GM18517 (cell line): ENCODE results near the gene PTPA.
"Not testable (repeated sequence)": the region's sequence is repeated elsewhere in the genome, so short reads cannot be mapped to it uniquely, and the experiment has no call there.

Source experiments
- ATAC-seq: cut with Tn5 transposase; IDR thresholded peaks from one replicate; pipeline ENCODE4 v1.9.1; 2021; ENCODE audit warnings: mild to moderate bottlenecking, moderate library complexity; ENCODE audit not compliant: unreplicated experiment

Gene PTPA

GRCh38 chr9:129175825-129176633 is 64.8 kb downstream of the PTPA start:
- no peak for ATAC-seq

DNA sequence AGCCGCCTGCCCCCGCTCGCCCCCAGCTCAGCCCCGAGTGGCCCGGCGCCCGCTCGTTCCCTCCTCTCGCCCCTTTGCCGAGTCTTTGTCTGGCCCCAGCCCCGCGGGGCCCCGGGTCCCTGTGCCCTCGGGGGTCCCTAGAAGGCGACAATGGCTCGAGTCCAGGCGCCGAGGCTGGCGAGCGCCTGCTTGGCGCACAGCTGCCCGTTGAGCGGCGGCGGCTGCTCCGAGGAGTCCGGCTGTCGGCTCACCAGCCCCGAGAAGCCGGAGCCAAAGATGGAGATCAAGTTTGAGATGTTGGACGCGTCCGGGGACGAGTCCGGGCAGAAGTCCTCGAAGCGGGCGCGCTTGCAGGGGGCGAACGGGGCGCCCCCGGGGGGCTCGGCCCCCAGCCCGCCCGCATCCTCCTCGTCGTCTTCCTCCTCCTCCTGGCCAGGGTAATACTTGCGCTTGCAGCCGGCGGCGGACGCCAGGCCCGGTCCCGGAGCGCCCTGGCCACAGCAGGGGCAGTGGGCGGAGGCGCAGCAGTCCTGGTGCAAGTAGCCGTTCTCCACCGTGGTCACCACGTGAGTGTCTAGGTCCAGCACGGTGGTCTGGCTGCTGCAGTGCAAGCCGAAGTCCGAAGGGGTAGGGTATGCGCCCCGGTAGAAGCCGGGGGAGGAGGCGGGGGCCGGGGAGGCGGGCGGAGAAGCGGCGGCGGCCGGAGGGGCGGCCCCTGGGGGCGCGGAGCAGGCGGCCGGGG is 65.7 kb downstream of the PTPA start:
- no peak for ATAC-seq

GRCh38 chr9:129177443-129177790 is 66.2 kb downstream of the PTPA start:
- ATAC-seq = peak; percentile 13

DNA sequence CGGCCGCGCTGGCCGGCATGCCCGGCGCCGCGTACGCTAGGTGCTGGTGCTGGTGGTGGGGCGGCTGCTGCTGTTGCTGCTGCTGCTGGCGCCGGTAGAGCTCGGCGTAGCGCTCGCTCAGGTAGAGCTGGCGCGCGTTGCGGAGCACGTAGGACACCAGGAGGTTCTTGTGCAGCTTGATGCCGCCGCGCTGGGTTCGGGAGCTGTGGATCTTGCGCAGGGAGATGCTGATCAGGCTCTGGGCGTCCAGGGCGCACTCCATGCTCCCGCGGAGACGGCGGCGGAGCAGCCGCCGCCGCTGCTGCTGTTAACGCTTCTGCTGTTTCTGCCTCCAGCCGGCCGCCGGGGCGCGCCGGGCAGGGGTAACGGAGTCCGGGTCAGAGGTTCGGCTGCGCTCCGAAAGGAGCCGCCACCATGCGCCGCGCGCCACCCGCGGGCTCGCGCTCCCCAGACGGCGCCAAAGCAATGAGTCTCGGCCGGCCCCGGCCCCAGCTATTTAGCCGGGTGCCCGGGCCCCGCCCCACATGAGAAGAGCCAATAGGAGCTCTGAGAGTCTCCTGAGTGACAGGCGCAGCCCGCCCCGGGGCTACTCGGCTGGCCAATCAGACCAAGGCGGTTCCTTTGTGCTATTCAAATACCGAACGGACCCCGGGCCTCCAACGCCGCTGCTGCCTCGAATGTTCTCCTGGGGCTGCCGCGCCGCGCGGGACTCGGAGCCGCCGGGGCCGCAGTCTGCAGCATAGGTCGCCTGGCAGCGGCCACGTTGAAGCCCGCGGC is 66.8 kb downstream of the PTPA start, which contains the start of gene IER5L:
Gene IER5L, minus strand, starts transcription at position 471 of the 777 bp plus-strand sequence. Its CDS starts 209 bp downstream, at position 262.
- peak; percentile 69 for ATAC-seq

GRCh38 chr9:129178568-129179382 is 67.6 kb downstream of the PTPA start:
- ATAC-seq = no peak

- no peak for ATAC-seq
These were observed 70.0 kb downstream of the PTPA start for GRCh38 chr9:129181246-129181645.

DNA sequence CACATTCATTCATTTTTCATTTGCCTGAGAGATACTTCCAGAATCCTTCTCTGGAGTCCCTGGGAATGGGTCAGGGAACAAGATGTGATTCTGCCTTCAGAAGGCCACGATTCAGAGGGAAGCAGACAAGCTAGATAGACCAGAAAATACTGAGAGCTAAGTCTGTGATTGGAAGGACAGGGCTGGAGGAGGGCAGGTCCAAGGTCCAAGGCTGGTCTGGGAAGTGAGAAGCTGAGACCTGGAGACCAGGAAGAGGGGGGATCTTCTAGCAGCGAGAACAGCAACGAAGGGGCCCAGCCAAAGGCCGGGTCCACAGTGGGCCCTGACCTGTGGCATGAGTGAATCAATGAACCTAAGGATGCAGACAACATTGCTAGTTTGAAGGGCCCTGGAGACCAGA is 70.9 kb downstream of the PTPA start:
- no peak for ATAC-seq

GRCh38 chr9:129182625-129183494 is 71.6 kb downstream of the PTPA start:
- no peak for ATAC-seq

DNA sequence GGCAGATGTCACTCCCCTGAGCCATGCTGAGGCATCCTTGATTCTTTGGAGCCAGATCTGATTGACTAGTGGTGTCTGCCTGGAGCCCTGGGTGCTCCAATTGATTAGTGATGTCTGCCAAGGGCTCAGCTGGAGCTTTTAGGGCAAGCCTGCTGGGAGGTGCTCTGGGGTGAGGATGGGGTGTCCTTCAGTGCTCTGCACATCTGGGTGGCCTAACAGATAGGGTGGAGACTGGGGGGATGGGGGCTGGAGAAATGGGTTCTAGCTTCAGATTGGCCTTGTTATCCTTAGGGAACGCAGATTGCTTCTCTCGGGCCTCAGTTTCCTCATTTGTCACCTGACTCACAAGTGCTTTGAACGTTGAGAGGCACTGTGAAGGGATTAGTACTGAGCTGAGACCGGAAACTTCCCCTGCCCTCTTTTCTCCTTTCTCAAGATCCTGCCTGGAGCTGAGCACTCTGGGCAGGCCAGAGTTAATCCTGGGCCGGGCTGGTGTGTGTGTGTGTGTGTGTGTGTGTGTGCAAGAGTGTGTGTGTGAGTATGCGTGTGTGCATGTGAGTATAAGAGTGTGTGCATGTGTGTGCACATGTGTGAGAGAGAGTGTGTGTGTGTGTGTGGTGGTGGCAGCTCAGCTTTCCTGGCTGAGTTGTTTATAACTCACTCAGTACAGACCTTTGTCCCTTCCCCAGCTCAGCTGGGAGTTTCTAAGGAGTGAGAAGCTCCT is 72.4 kb downstream of the PTPA start:
- ATAC-seq = no peak

GRCh38 chr9:129184219-129184524 is 73.0 kb downstream of the PTPA start:
- ATAC-seq = no peak

GRCh38 chr9:129184596-129185122 is 73.4 kb downstream of the PTPA start:
- ATAC-seq = no peak

DNA sequence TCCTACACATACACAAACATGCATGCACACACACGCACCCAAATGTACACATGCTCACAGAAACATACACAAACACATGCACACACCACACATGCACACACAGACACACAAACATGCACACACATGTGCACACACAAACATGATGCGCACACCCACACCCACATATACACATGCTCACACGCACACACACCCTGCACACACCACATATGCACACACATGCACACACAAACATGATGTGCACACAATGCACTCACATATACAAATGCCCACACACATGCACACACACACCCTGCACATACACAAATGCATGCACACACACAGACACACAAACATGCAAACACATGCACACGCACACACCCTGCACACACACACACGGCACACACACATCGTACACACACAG is 74.2 kb downstream of the PTPA start:
- no peak for ATAC-seq

GRCh38 chr9:129185991-129186390 is 74.8 kb downstream of the PTPA start:
- ATAC-seq = no peak

GRCh38 chr9:129187042-129187441 is 75.8 kb downstream of the PTPA start:
- ATAC-seq = no peak

DNA sequence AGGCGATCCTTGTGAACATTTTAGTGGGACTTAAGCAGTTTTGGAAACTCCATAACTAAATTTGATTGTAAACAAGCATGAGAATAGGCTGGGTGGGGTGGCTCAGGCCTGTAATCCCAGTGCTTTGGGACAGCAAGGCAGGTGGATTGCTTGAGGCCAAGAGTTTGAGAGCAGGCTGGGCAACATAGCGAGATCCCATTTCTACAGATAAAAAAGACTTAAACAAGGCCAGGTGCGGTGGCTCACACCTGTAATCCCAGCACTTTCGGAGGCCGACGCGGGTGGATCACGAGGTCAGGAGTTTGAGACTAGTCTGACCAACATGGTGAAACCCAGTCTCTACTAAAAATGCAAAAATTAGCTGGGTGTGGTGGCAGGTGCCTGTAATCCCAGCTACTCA is 78.8 kb downstream of the PTPA start:
- ATAC-seq = not testable (repeated sequence)

DNA sequence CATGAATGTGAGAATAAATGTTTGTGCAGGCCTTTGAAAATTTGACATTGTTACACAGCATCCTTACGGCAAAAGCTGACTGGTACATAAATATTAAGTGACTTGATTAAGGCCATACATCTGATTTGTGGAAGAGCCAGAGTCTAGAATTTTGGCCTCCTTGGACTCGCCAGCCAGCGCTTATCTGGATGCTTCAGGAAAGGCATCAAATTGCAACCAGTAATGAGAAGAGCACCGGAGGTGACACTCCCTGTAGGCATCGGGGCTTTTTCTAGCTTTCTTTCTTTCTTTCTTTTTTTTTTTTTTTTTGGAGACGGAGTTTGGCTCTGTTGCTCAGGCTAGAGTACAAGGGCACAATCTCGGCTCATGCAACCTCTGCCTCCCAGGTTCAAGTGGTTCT is 80.0 kb downstream of the PTPA start:
- no peak for ATAC-seq

DNA sequence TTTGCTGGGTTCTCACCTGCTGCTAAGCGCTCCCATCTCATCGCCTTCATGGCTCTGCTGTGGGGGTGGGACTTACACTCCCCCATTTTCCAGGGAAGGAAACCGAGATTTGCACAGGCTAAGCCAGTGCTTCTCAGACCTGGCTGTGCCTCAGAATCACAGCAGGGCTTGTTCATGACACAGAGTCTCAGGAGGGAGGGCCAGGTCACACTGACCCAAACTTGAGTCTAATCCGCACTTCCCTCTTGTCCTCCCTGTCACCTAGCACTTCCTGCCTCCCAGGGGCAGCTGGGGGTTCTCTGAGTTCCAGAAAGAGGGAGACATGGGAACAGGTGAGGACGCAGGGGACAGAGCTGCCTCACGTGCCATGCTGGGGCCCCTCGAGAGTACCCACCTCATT is 82.4 kb downstream of the PTPA start:
- no peak for ATAC-seq

- no peak for ATAC-seq
These were observed 83.0 kb downstream of the PTPA start for GRCh38 chr9:129194221-129194620.

DNA sequence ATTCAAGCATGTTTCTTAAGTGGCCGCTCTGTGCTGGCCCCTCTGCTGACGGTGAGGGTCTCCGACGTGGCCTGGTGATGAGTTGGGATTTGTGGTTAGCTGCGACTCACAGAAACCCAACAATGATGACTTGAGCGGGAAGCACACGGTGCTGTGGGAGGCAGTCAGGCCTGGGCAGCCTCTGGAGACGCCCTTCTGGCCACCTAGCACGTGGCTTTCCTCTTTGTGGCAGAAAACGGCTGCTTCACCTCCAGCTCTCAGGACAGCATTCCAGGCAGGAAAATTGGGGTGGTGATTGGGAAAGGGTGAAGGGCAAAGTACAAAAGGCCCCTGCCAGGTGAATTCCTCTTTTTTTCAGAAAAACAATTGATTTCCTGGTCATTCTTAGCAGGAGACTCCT is 84.4 kb downstream of the PTPA start:
- no peak for ATAC-seq
